SK-N-SH treated with all-trans-retinoic acid at 6 μM for 48 hours (cell line): ENCODE results near the gene FOXO3.

ENCODE experiments used
- ATAC-seq: fragments of 200-7000 bp; cut with Tn5 transposase; 3 replicates; pipeline ENCODE4 v1.9.1; 2020; ENCODE audit warnings: mild to moderate bottlenecking, moderate library complexity
- ARNTL ChIP-seq: fragments of 450-650 bp; formaldehyde crosslinking; IDR thresholded peaks from 2 replicates; pipeline ENCODE4 v1.5.0; 2020; ENCODE audit warnings: low read depth, mild to moderate bottlenecking, moderate library complexity, borderline replicate concordance
- BACH2 ChIP-seq: fragments of 250-450 bp; sonication (Bioruptor Pico); IDR thresholded peaks from 2 replicates; pipeline ENCODE4 v1.9.0; 2021; ENCODE audit warnings: mild to moderate bottlenecking, borderline replicate concordance
- CREB5 ChIP-seq: fragments of 250-450 bp; sonication (Bioruptor Pico); IDR thresholded peaks from 2 replicates; pipeline ENCODE4 v1.5.1; 2020; ENCODE audit warnings: low read depth, mild to moderate bottlenecking, moderate library complexity
- CSDC2 ChIP-seq: fragments of 250-450 bp; sonication (Bioruptor Pico); IDR thresholded peaks from 2 replicates; pipeline ENCODE4 v1.5.0; 2020; ENCODE audit warnings: mild to moderate bottlenecking, moderate library complexity
- CSRNP3 ChIP-seq: fragments of 250-450 bp; sonication (Bioruptor Pico); IDR thresholded peaks from 2 replicates; pipeline ENCODE4 v1.5.1; 2021; ENCODE audit warnings: mild to moderate bottlenecking, moderate library complexity
- ESRRG ChIP-seq: fragments of 250-450 bp; sonication (Bioruptor Pico); IDR thresholded peaks from 2 replicates; pipeline ENCODE4 v1.6.1; 2021; ENCODE audit warnings: mild to moderate bottlenecking
- ISL1 ChIP-seq: fragments of 250-450 bp; sonication (Bioruptor Pico); IDR thresholded peaks from 2 replicates; pipeline ENCODE4 v2.1.2; 2022; ENCODE audit warnings: mild to moderate bottlenecking, moderate library complexity
- OSR1 ChIP-seq: fragments of 250-450 bp; sonication (Bioruptor Pico); IDR thresholded peaks from 2 replicates; pipeline ENCODE4 v1.8.0; 2022; ENCODE audit warnings: moderate library complexity, mild to moderate bottlenecking, inconsistent platforms
- PATZ1 ChIP-seq: fragments of 250-450 bp; sonication (Bioruptor Pico); IDR thresholded peaks from 2 replicates; pipeline ENCODE4 v1.8.0; 2020; ENCODE audit warnings: mild to moderate bottlenecking, moderate library complexity, borderline replicate concordance
- POU6F1 ChIP-seq: fragments of 250-450 bp; sonication (Bioruptor Pico); IDR thresholded peaks from 2 replicates; pipeline ENCODE4 v1.8.0; 2021; ENCODE audit warnings: low read depth, mild to moderate bottlenecking, moderate library complexity, borderline replicate concordance
- PPARA ChIP-seq: fragments of 250-450 bp; sonication (Bioruptor Pico); IDR thresholded peaks from 2 replicates; pipeline ENCODE4 v1.5.0; 2020; ENCODE audit warnings: mild to moderate bottlenecking, borderline replicate concordance
- SNAI2 ChIP-seq: fragments of 250-450 bp; sonication (Bioruptor Pico); IDR thresholded peaks from 2 replicates; pipeline ENCODE4 v1.5.0; 2020; ENCODE audit warnings: mild to moderate bottlenecking, moderate library complexity
- TCF4 ChIP-seq: fragments of 250-450 bp; sonication (Bioruptor Pico); IDR thresholded peaks from 2 replicates; pipeline ENCODE4 v1.8.0; 2021; ENCODE audit warnings: mild to moderate bottlenecking, moderate library complexity, borderline replicate concordance
- TSHZ2 ChIP-seq: fragments of 250-450 bp; sonication (Bioruptor Pico); IDR thresholded peaks from 2 replicates; pipeline ENCODE4 v1.5.0; 2020; ENCODE audit warnings: mild to moderate bottlenecking, moderate library complexity
- ZC3H10 ChIP-seq: fragments of 250-450 bp; sonication (Bioruptor Pico); IDR thresholded peaks from 2 replicates; pipeline ENCODE4 v1.5.1; 2021; ENCODE audit warnings: mild to moderate bottlenecking, moderate library complexity
- ZFP3 ChIP-seq: fragments of 250-450 bp; sonication (Bioruptor Pico); IDR thresholded peaks from 2 replicates; pipeline ENCODE4 v1.5.0; 2020; ENCODE audit warnings: mild to moderate bottlenecking, moderate library complexity
- ZFP30 ChIP-seq: fragments of 450-650 bp; formaldehyde crosslinking; IDR thresholded peaks from 2 replicates; pipeline ENCODE4 v1.5.0; 2022; ENCODE audit warnings: mild to moderate bottlenecking, moderate library complexity
- ZNF565 ChIP-seq: fragments of 450-650 bp; formaldehyde crosslinking; conservative IDR thresholded peaks from 2 replicates; pipeline ENCODE4 v1.5.0; 2020; ENCODE audit warnings: low read depth, mild to moderate bottlenecking, moderate library complexity
- ZNF70 ChIP-seq: fragments of 450-650 bp; formaldehyde crosslinking; IDR thresholded peaks from 2 replicates; pipeline ENCODE4 v1.5.0; 2020; ENCODE audit warnings: mild to moderate bottlenecking, moderate library complexity
- ZNF8 ChIP-seq: fragments of 450-650 bp; formaldehyde crosslinking; IDR thresholded peaks from 2 replicates; pipeline ENCODE4 v1.5.0; 2020; ENCODE audit warnings: mild to moderate bottlenecking, moderate library complexity

The FOXO3 gene

GRCh38 chr6:108550256-108550655 is 10.5 kb upstream of the FOXO3 start:
- no peak for ATAC-seq
- TF ChIP-seq ISL1 (CRISPR knock-in tag) (no peak), PPARA (CRISPR knock-in tag) (no peak), OSR1 (CRISPR knock-in tag) (no peak), ZC3H10 (CRISPR knock-in tag) (no peak), ZFP3 (CRISPR knock-in tag) (no peak), BACH2 (CRISPR knock-in tag) (no peak), SNAI2 (no peak), ZFP30 (CRISPR knock-in tag) (no peak), ESRRG (CRISPR knock-in tag) (no peak)

- TF ChIP-seq ZFP3 (CRISPR knock-in tag), result no peak
- no peak for TF ChIP-seq ZFP30 (CRISPR knock-in tag)
- TF ChIP-seq ISL1 (CRISPR knock-in tag), result no peak
- no peak for TF ChIP-seq OSR1 (CRISPR knock-in tag)
- no peak for TF ChIP-seq ZNF8 (CRISPR knock-in tag)
- TF ChIP-seq POU6F1 (CRISPR knock-in tag), result no peak
- no peak for TF ChIP-seq TSHZ2 (CRISPR knock-in tag)
- TF ChIP-seq TCF4, result no peak
- no peak for TF ChIP-seq BACH2 (CRISPR knock-in tag)
- no peak for ATAC-seq
Observed at GRCh38 chr6:108555399-108556052, 5.2 kb upstream of the FOXO3 start.

GRCh38 chr6:108556250-108556649 is 4.5 kb upstream of the FOXO3 start:
- no peak for TF ChIP-seq OSR1 (CRISPR knock-in tag)
- no peak for TF ChIP-seq PATZ1 (CRISPR knock-in tag)
- no peak for TF ChIP-seq POU6F1 (CRISPR knock-in tag)
- no peak for TF ChIP-seq ISL1 (CRISPR knock-in tag)
- no peak for TF ChIP-seq ESRRG (CRISPR knock-in tag)
- no peak for TF ChIP-seq ARNTL (CRISPR knock-in tag)
- no peak for TF ChIP-seq TSHZ2 (CRISPR knock-in tag)
- TF ChIP-seq CREB5 (CRISPR knock-in tag), result no peak
- TF ChIP-seq ZFP3 (CRISPR knock-in tag), result no peak
- TF ChIP-seq ZNF70 (CRISPR knock-in tag), result no peak
- no peak for TF ChIP-seq PPARA (CRISPR knock-in tag)
- TF ChIP-seq ZNF565, result no peak
- TF ChIP-seq SNAI2, result no peak
- no peak for TF ChIP-seq CSRNP3
- TF ChIP-seq TCF4, result no peak
- no peak for TF ChIP-seq ZC3H10 (CRISPR knock-in tag)
- no peak for TF ChIP-seq CSDC2
- no peak for ATAC-seq
